Stimulated activated CD8-positive, alpha-beta memory T cell treated with anti-CD3 and anti-CD28 coated beads, Interleukin-12 subunit alpha, Interleukin-12 subunit beta, amount 100 ng/mL, for 1 hour (primary cell): Measurements from ENCODE around the gene NPPC.

Experiments used
- DNase-seq: peaks from one replicate; pipeline ENCODE4 v3.0.0-alpha.2; 2020; ENCODE audit warnings: low read depth

The NPPC gene

DNA sequence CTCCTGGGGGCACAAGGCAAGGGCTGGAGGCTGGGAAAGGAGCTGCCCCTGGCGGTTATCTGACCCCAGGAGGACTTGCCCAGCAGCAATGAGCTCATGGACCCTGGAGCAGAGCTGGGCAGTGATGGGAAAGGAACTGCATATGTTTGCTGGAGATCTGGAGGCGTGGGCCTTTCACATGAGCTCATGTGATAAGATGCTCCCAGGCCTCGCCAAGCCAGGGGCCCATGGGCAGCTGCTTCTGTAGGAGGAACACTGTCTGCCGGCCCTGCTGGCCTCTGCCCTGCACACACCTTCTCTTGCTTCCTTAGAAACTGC lies 9.0 kb upstream of the NPPC start:
- DNase-seq: no peak

DNA sequence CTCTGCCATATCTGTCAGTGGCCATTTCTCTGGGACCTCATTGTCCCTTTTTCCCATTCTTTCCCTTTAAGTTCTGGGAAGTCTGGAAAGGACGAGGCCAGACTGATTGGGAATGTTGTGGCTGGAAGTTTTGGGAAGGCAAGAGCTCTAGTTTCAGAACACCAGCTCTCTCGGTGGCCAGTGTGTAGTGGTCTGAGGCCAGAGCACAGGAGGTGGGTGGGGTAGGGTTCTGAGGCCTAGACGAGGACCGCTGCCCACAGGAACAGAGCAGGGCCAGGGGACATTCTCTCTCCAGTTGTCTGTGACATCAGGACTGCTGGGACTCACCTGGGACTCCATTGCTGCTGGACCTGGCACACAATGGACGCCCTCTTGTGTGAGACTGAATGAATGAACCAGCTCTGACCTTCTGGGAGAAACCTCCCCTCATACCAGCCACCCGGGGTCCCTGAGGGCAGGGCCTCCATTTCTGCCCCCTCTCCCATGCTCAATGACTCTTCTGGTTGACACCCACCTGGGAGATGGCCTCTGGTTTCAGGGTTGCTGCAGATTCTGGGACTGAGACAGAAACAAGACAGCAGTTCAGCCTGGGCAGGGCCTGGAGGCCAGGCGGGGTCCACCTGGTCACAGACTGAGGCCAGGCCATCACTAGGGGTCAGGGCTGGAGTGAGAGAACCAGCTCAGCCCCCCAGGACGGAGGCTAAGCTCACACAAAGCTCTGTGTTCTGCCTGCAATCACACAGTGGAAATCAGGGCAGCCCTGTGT lies 8.4 kb upstream of the NPPC start:
- no peak for DNase-seq

DNA sequence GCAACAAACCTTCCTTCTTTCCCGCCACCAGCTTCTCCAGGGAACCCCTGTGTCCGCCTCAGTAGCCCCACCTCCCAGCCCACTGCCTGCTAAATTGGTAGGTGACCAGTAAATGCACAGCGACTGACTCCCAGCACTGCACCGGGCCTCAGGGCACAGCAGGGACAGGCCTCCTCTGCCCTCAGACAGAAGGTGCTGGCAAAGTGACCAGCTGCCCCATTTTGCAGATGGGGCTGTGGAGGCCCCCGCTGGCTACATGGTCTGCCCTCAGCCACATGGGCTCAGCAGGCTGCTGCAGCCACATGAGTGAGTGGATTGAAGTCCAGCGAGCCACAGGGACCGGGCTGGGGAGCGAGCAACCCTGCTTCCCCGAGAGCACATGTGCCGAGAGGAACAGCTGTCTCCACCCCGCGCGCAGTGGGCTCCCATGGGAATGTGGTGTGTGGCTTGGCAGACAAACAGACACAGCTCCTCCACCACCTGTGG lies 7.8 kb upstream of the NPPC start:
- DNase-seq: no peak

DNA sequence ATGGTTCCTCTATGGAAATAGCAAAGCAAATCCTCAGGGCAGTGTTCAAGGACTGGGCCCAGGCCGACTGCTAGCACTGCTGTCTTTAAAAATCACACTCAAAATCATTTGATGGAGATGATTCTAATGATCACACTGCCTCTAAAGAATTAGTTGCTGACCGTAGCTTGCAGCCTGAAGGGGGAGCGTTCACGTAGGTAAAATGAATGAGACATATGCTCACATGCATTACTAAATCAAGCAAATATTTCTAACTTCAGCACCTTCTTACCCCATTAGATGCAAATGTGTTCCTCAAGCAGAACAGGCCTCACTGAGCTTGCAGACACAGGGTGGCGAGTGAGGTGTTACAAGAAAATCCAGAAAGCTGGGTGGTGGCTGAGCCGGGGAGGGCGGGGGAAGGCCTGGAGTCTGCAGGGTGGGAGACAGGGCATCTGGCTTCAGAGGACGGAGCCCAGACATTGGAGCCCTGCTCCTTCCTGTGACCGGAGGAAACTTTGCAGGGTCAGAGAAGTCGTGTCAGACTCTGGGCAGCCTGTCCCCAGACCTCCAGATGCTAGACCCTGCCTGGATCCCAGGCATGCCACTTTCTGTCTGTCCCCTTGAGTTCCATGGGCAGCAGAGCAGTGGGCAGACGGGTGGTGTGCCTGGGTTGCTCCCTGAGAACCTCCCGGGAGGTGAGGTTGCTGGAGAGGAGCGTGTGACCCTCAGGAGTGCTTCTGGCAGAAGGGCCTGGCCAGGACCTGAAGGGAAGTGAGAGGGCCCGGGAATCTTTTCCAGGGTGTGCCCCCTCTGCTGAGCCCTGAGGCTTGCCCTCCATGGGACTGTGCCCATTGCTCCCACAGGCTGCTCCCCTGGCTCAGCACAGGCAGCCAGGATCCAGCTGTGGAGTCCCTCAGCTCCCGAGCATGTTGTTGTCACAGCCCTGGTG lies 7.1 kb upstream of the NPPC start:
- no peak for DNase-seq

DNA sequence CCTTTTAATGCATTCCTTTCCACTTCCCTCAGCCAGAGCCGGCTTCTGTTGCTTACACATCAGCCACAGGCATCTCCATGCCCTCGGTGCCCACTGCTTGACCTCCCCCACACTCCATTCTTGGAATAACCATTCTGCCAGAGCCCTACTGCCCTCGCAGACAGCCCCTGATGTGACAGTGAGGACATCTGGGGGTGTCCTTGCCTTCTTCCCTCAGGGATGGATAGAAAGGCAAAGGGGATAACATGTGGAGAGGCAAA lies 6.4 kb upstream of the NPPC start:
- DNase-seq: no peak

DNA sequence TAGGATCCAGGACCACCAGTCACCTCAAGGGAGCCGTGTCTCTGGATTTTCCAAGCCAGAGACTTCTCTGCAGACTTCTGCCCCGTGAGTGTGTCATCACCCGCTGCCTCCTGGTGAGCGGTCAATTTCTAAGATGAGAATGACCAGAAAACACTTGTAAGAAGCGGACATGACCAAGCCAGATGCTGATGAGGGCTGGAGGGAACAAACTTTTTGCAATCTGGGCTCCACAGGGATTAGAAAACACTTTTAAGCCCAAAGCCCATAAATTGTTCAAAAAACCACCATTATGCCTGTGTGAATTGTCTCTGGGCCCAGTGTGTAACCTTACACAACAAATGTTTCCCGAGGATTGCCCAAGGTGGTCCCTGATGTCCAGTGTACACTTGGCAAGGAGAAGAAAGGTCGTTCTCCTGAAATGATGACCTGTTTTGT lies 5.3 kb upstream of the NPPC start:
- no peak for DNase-seq

DNA sequence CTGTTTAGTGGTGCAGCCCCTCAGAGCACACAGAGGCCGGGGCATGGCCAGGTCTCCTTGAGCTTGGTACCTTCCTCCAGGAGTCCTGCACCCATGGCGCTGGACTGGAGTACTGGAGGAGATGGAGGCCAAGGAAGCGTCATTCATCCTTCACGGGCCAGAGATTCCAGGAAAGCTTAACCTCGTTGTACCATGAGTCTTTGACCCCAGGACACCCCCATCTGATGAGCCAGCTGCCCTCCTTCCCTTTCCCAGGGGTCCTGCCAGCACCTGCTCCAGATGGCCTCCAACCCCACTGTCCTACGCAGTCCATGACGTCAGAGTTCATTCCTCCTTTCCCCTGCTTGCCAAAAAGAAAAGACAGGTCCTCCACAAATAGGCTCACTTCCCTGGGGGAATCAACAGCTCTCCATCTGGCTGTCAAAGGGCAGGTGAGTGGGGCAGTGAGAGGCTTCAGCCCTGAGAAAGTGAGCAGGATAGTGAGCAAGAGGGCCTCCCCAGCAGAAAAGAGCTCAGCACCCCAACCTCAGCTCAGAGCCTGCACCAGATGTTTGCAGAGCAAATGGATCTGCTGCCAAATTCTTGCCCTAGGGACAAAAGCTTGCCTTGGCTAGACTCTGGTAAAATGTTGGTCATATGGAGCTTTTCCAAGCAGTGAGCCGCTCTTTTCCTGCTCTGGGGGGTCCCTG lies 4.5 kb upstream of the NPPC start:
- no peak for DNase-seq

DNA sequence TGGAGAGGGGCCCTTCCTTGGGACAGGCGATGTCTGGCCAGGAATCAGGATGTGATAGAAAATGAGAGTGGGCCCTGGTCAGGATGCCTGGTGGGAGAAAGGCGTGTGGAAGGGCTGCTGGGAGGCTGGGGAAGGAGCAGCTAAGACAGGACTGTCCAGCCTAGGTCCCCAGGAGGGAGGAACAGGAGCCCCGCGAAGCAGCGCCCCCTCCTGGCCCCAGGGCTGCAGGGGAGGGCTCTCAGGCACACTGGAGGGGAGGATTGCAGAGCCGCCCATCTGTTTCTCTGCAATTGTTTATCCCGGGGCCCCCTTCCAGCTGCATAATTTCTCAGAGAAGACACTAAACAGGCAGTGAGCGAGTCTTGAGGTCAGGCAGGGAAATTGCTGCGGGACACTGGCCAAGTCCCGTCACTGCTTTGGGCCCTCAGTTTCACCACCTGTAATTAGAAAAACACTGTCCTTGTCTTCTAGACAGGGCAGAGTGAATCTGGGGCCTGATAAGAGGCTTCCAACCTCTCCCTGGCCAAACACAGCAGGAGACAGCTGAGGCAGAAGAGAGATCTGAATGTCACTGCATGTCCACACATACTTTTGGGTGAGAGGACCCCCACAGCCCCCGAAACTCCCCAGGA lies 3.9 kb upstream of the NPPC start:
- DNase-seq: no peak

DNA sequence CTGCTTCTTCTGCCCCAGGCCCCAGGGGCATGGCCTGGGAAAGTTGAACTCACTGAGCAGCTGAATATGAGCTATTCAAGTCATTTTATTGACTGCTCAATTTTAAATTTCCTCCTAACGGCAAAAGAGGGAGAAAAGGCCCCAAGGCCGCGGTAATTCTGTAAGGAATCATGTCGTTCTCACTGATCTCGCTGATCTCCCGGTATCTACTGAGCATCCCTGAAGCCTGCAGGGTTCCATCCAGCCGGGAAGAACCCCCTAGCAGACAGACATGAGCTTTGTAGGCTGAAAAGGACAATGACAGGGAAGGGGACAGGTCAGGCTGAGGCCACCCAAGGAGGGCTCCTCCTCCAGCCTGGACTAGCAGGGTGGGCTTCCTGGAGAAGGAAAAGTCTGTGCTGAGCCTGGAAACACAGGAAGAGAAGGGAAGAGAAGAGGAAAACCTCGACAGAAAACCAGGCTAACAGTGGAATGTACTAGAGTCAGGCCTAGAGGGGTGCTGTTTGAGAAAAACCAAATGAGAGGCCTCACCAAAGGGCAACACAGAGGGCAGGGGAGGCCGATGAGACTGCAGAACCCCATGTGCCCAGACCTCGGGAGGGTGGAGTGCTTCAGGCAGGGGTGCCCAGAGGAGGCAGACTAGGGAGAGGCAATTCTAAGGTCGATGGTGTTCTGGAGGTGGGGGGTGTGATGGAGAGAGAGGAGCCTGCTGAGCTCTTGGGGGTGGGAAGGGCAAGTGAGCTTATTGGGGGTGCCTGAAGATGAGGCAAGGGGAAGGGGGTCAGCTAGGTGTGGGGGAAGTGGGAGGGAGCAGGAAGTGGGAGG lies 2.9 kb upstream of the NPPC start:
- no peak for DNase-seq

DNA sequence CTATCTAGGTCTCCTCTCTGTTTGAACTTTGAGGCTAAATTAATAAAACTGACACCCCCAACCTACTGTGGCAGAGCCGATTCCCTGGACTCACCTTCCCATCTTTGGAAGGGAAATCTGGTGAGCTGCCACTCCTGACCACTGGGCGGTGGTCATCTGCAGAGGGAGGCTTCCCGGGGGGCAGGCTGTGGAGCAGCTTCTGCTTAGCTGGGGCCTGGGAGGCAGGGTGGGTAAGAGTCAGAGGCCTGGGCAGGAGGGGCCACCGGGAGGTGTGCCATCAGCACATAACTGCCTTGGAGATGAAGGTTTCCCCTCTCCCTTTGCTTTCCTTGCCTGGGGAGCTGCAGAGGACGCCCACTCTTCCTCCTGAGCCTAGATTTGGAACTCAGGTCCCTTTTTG lies 2.3 kb upstream of the NPPC start:
- no peak for DNase-seq

DNA sequence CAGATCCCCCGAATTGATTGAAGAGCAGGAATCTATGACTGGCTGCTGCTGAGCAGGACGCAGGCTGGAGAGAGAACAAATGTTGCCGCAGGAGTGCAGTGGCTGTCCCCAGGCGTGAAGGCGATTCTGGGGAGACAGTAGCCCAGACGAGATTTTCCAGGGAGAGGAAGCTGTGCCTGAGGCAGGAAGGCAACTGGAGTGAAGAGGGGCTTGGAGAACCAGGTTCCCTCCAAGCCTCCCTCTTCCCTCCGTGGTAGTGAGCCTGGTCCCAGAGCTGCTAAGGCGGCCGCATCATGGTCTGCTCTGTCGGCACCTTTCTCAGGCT lies 1.3 kb upstream of the NPPC start:
- no peak for DNase-seq

DNA sequence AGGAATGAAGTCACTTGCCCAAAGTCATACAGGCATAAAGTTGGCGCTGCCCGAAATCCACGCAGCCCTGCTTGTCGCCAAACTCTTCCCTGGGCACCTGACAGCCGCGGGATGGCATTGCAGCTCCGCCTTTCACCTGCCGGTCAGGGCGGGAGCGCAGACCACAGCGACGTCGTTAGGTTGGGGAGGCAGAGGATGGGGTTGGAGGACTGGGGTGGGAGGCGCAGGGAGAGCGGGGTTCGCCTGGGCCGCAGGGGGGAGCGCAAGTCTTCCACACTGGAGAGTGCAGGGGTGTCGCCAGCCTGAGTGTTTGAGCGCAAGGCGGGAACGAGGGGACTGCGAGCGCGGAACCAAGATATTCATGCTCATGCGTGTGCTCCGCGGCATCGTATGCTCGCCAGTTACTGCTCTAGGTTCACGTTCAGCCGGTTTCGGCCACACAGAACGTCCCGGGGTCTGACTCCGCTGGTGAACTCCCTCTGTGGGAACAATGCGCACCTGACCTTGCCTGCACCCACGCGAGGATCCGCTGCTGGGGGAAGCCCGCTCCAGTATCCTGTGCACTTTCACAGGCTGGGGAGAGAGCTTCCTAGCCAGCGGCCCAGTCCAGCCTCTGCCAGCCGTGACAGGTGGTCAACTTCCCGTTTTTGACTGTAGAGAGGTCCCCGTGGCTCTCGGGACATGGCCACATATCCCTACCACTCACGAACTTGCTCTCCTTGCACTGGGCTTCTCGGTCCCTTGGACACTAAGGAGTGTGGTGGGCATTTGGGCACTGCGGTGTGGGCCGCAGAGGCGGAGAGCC lies 767 bp upstream of the NPPC start:
- DNase-seq: no peak

DNA sequence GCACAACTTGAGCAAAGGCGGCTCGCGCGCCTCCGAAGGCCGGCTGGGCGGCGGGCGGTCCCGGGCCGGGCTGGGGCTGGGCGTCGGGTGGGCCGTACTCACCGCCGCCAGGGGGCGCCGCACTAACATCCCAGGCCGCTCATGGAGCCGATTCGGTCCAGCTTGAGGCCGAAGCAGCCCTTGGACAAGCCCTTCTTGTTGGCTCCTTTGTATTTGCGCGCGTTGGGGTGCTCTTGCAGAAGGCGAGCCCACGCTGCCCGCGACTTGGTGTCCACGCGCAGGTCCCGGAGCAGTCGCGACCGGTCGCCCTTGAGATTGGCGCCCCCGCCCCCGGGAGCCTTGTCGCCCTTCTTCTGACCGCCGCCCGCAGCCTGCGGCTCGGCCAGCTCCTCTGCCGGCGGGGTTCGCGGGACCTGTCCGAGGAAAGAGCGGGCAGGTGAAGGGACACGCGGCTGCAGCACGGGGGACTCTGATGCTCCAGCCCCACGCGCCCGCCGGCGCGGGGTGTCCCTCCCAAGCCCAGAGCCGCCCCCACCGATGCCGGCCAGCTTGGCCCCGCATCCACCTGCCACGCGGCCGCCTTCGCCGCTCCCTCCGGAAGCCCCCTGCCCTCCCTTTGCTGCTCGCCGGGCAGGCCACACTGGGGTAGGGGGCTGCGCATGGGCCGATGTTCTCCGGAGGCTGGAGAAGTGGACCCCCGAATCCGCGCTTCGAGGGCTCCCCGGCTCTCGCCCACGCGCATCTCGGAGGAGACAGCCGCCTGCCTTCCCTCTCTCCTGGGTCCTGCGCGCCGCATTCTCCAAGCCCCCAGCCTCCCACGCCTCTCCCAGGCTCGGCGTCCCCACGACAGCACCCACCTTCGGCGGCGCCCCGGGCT lies 655 bp downstream of the NPPC start:
- peak; percentile 47 for DNase-seq

DNA sequence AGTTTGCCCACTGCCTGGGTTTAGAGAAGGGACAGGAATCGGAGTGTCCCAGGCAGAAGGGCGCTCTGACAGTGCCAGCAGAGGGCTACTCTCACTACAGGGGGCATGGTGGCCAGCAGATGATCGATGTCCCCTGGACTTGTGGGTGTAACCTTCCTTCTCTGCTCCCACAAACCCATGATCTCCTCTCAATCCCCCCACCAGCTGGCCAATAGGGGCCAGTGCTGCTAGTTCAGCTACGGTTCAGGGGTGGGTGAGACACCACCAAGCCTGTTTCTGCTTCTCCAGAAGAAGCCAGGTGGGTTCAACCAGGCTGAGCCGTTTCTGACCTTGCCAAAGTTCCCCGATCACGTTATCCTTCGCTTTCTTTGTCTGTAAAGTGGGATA lies 1.3 kb downstream of the NPPC start:
- DNase-seq: no peak

DNA sequence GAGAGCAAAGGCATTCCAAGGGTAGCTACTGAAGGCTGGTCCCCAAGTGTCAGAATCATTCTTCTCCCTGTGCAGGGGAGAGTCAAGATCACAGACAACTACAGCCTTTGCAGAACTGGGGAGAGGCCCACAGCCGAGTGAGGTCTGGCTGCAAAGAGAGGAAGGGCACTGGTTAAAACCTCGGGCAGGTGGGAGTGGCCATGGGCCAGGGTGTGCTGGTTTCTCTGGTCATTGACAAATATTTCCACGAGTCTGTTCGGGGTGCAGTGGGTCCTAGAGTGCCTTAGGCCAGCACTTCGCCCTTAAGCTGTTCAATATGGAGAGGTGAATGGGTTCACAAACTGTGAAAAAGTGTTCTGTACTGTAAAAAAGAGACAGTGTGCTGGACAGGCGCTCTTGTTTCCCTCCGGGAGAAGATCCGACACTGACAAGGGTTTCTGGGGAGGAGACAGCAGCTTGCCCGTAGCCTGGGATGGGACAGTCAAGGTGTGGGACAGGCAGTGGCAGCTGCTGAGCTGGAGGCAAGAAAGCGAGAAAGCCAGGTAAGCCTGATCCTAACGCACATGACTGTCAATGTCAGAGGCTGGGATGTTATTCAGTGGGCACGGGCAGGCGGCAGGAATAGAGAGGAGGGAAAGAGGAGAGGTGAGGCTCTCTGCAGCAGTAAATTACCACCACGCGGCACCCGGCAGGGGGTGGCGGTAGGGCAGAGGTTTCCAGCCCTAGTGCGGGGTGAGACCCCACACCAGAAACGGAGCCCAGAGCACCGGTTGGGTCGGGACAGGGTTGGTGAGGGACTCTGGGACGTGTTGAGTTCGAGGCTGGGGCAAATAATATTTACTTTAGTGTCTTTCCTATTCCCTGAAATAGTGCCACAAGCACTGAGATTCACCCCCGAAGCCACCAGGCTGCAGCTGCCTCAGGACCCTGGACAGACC lies 2.0 kb downstream of the NPPC start:
- DNase-seq: no peak

DNA sequence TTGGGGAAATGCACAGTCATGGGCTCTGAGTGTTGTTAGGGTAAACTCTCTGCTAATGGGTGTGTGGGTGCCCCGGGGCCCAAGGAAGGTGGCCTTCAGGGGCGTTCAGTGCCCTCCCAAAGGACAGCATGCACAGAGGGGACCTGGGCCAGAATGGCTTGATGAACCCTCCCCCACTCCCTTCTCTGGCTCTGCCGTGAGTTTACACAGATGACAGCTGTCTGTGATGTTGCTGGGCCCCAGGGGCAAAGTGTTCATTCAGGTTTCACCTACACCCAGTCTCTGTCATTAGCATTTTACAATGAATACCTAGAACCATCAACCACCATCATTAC lies 3.2 kb downstream of the NPPC start:
- no peak for DNase-seq

DNA sequence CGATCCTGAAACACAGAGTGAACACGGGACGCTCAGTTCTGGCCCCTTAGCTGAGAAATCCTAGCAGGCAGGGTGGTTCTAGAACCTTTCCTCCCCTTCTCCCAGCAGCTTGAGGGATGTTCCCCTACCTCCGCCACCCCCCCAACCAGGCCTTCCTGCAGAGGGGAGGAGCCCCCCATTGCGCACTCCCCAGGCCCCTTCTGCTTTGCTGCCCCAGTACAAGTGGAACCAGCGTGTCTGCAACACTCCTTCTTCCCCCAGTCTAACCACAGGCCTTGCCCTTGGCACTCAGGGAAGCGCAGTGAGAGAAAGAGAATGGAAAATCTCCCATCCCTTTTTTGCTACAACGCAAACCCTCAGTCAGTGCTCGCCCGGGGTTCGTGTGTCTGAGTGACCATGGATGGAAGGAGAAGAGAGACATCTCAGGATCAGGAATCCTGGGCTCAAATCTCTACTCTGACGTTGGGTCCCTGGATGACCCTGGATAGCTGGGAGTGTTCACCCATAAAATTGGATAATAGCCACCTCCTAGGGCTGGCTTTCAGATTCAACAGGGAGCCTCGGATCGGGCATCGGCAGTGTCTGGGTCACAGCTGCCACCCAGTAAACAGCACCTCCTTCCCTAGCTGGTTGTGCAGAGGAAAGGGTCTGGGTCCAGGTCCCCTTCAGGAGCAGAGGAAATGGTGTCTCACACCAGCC lies 3.7 kb downstream of the NPPC start:
- no peak for DNase-seq

DNA sequence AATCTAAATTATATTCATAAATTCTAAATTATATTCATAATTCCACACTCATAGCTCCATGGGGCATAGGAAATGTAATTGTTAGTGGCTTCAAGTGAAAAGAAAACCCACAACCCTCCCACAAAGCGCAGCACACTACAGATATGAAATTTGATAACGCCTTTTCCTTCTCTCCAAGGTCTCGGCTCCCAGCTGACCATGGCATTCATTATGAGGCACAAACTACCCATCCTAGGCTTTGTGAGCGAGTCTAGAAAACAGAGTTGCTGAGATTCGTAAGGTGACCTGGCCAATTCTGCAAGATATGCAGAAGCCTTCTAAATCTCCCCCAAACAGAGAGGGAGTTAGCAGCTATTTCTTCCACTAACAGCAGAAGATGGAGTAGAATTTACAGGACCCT lies 5.4 kb downstream of the NPPC start:
- DNase-seq: no peak
